ENCODE results near the gene UCP2.

UCP2 gene

GRCh38 chr11:73981051-73981805 is 1.4 kb downstream of the UCP2 start:
- no peak for DNase-seq (ENCODE audit: low read depth)
- TF ChIP-seq, protein P1, sequence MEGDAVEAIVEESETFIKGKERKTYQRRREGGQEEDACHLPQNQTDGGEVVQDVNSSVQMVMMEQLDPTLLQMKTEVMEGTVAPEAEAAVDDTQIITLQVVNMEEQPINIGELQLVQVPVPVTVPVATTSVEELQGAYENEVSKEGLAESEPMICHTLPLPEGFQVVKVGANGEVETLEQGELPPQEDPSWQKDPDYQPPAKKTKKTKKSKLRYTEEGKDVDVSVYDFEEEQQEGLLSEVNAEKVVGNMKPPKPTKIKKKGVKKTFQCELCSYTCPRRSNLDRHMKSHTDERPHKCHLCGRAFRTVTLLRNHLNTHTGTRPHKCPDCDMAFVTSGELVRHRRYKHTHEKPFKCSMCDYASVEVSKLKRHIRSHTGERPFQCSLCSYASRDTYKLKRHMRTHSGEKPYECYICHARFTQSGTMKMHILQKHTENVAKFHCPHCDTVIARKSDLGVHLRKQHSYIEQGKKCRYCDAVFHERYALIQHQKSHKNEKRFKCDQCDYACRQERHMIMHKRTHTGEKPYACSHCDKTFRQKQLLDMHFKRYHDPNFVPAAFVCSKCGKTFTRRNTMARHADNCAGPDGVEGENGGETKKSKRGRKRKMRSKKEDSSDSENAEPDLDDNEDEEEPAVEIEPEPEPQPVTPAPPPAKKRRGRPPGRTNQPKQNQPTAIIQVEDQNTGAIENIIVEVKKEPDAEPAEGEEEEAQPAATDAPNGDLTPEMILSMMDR (IDR thresholded peaks at IDR 0.05; ENCODE audit: low read length, missing control alignments): no peak
- H3K4me3 ChIP-seq (replicated peaks; ENCODE audit: low read depth, low read length): no peak overlapping the region

DNA sequence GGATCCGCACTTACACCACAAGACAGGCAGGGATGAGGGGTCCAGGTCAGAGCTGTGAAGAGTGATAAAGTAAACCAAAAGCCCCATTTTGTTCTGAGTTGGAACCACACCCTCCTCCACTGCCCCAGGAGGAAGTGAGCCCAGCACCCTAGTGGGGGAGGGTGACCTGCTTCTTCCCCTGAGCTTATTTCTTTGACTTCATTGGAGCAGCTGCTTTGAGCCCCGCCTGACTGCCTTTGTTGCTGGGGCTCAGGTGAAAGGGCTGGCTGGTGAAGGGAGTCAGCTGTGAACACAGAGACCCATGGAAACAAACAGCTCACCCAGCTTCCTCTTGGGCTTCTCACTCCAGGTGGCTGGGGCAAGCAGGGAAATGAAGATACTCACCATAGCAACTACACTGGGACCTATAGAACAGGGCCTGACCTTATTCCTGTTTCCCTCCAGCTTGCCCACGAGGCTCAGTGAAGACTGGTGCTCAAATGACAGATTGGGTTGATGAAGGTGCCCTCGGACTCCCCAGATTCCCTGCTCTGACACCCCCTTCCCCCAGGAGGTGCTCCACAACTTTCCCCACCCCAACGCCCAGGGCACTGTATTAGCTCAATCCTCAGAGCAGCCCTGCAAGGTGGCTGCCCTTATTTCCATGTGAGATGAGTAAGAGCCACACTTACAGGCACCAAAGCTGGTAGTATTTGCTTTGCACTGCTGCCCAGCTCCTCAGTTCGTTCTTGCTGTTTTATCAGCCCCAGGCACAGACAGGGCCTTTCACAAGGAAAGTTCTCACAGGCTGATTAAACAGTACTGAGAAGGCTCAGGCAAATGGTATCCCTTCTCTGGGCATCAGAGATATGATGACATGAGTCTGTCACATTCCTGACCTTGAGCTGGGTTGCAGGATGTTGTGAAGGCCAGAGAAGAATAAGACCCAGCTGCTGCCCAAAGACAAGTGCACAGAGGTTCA is 2.4 kb downstream of the UCP2 start:
- no peak overlapping the region for H3K4me3 ChIP-seq (replicated peaks; ENCODE audit: low read depth, low read length)
- TF ChIP-seq, protein P1 (IDR thresholded peaks at IDR 0.05; ENCODE audit: low read length, missing control alignments): no peak
- no peak for DNase-seq (ENCODE audit: low read depth)

DNA sequence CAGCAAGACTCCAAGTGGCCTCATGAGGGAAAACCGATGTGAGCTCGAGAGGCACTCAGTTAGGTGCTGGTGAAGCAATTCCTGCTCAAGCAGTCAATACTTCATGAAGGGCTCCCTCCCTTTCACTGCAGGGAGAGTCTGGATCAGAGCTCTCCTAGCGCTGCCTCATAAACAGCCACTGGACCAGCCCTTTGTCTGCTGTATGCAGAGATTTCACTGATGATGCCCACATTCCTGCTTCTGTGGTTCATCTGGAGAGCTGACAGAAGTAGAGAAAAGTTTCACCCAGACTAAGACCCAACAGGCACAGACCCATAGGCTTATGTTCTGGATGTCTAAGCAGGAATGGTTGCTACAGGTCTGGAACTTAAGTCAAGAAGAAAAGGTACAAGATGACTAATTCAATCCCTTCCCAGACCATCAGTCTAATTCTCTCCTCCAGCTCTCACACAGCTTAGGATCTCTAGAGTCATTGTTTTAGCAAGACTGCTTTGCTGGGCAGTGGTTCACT is 4.0 kb downstream of the UCP2 start:
- H3K4me3 ChIP-seq (replicated peaks; ENCODE audit: low read depth, low read length): no peak overlapping the region
- no peak for DNase-seq (ENCODE audit: low read depth)
- TF ChIP-seq, protein P1 (IDR thresholded peaks at IDR 0.05; ENCODE audit: low read length, missing control alignments): no peak

DNA sequence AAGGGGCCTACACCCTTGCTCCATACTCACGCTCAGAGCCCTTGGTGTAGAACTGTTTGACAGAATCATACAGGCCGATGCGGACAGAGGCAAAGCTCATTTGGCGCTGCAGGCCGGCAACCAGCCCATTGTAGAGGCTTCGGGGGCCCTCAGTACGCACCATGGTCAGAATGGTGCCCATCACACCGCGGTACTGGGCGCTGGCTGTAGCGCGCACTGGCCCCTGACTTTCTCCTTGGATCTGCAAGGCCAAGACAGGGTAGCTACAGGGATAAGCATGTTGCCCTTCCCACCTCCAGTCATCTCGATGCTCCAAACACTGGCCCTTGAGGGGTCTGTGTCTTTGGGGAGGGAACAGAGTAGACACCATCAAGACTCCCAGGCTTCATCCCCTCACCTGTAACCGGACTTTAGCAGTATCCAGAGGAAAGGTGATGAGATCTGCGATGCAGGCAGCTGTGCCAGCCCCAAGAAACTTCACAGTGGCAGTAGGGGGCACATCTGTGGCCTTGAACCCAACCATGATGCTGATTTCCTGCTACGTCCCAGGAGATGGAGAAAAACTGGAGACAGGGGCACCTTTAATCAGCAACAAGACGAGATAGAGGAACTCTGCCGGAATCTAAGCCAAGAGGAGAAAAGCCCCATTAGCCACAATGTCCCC is 4.7 kb downstream of the UCP2 start:
- DNase-seq (ENCODE audit: low read depth): no peak
- TF ChIP-seq, protein P1 (IDR thresholded peaks at IDR 0.05; ENCODE audit: low read length, missing control alignments): no peak
- no peak overlapping the region for H3K4me3 ChIP-seq (replicated peaks; ENCODE audit: low read depth, low read length)

DNA sequence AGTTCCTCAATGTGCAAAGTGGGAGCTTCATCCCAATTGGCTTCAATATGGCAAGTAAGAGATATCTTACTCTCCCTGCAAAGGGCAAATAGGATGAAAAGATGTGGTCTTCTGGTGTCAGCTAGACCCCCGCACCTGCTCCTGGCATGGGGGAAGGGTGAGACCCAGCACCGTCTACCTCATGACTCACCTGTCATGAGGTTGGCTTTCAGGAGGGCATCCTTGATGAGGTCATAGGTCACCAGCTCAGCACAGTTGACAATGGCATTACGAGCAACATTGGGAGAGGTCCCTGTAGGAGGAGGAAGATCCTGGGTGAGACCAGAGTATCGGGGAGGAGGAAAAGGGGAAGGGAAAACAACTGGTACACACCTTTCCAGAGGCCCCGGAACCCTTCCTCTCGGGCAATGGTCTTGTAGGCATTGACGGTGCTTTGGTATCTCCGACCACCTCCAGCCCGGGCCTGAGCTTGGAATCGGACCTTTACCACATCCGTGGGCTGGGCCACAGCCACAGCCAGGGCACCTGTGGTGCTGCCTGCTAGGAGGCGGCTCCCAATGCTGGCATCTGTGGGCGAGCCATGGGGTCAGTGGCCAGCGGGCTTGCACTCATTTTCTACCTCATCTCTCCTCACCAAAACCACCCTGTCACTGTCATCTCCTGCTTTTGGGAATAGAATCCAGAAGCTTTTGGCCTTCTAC is 6.0 kb downstream of the UCP2 start:
- H3K4me3 ChIP-seq (replicated peaks; ENCODE audit: low read depth, low read length): no peak overlapping the region
- TF ChIP-seq, protein P1 (IDR thresholded peaks at IDR 0.05; ENCODE audit: low read length, missing control alignments): no peak
- DNase-seq (ENCODE audit: low read depth): no peak

DNA sequence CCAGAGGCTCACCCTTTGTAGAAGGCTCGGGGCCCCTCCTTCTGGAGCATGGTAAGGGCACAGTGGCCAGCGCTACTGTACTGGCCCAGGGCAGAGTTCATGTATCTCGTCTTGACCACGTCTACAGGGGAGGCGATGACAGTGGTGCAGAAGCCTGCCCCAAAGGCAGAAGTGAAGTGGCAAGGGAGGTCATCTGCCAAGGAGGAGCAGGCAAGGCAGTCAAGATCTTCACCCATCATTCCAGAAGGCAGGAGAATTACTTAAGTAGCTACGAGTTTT is 7.2 kb downstream of the UCP2 start:
- TF ChIP-seq, protein P1 (IDR thresholded peaks at IDR 0.05; ENCODE audit: low read length, missing control alignments): no peak
- DNase-seq (ENCODE audit: low read depth): no peak
- no peak overlapping the region for H3K4me3 ChIP-seq (replicated peaks; ENCODE audit: low read depth, low read length)
